Measurements from ENCODE around the gene ARHGAP24. TPM values are rescaled to one million over a fixed set of nuclear protein-coding genes. Genes with fewer than 3 reads are reported as not detected.

The ARHGAP24 gene
- total RNA-seq, 2 donors from 2014 or later, result 34.0 to 42.0 TPM

DNA sequence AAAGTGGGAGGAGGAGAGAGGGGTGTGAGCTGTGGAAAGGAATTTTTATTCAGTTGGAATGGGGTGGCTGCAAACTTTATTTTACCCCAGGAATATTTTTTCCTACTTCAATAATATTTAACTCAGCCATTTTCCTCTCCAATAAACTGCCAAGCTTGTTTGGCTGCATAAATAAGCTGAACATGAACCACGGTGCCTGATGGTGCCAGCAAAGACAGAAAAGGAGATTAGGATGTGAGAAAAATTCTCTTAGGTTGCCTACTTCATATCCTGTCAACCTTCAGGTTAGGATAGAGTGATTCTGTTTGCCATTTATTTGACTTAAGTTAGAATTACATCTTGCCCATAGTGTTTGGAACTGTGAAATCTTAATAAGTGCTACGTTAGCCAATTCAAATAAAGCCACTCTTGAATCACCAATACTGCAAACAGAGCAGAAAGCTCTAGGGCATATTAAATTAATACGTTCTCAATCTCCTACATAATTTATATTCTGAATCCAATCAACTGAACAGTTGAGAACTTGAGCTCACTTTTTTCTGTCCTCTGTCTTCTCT is 195.1 kb downstream of the ARHGAP24 start:
- no peak overlapping the region for H3K27ac ChIP-seq
- TF ChIP-seq, protein P1, sequence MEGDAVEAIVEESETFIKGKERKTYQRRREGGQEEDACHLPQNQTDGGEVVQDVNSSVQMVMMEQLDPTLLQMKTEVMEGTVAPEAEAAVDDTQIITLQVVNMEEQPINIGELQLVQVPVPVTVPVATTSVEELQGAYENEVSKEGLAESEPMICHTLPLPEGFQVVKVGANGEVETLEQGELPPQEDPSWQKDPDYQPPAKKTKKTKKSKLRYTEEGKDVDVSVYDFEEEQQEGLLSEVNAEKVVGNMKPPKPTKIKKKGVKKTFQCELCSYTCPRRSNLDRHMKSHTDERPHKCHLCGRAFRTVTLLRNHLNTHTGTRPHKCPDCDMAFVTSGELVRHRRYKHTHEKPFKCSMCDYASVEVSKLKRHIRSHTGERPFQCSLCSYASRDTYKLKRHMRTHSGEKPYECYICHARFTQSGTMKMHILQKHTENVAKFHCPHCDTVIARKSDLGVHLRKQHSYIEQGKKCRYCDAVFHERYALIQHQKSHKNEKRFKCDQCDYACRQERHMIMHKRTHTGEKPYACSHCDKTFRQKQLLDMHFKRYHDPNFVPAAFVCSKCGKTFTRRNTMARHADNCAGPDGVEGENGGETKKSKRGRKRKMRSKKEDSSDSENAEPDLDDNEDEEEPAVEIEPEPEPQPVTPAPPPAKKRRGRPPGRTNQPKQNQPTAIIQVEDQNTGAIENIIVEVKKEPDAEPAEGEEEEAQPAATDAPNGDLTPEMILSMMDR (IDR thresholded peaks at IDR 0.05), result no peak
- no peak for DNase-seq (ENCODE audit: low spot score)
- H3K4me1 ChIP-seq, result peaks cover 0 to 10% of the 10 kb centered on the region in 2 donors
- H3K27me3 ChIP-seq, result no peaks in the 10 kb centered on the region
- no peak overlapping the region for H3K4me3 ChIP-seq
- no peaks in the 10 kb centered on the region for H3K9me3 ChIP-seq
- H3K36me3 ChIP-seq, result peaks cover 4% of the 10 kb centered on the region

DNA sequence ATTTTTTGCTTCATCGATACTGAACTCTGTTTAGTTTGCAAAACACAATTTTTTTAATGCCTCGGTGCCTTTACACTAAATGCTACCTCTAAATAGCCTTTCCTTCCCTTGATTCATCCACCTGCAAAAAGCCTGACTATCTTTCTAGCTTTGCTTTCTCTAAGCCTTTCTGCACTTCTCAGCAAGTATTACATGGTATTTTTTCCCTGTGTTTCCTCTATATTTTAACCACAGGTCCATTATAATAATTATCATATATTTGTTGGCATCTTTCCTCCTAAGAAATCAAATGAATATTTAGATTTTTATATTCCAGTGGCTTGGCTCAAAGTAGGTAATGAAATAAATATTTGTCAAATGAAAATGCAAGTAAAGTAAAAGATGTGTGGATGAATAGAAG is 196.2 kb downstream of the ARHGAP24 start:
- H3K9me3 ChIP-seq, result no peaks in the 10 kb centered on the region
- no peak for DNase-seq (ENCODE audit: low spot score)
- no peak overlapping the region for H3K4me3 ChIP-seq
- TF ChIP-seq, protein P1 (IDR thresholded peaks at IDR 0.05), result no peak
- H3K27me3 ChIP-seq, result no peaks in the 10 kb centered on the region
- H3K4me1 ChIP-seq, result peaks cover 0 to 10% of the 10 kb centered on the region in 2 donors
- H3K36me3 ChIP-seq, result peaks cover 4% of the 10 kb centered on the region
- no peak overlapping the region for H3K27ac ChIP-seq

DNA sequence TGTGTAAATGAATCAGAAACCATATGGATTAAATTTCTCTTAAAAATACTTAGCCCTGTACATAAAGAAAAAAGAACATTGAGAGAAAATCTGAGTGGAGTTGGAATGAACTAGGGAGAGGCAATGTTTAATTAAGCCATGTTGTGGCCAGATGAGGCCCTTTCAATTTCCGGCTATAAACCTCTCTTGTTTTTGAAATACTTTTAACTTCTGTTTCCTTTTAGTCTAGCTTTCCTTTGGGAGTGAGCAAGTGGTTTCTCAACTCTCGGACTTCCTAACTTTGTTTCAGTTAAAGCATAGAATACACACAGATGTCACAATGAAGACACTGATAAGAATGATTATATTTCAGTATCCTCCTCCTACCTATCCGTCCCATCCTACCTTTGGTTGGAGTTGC is 197.2 kb downstream of the ARHGAP24 start:
- Histone ChIP-seq H3K9me3 (no peaks in the 10 kb centered on the region), H3K27me3 (no peaks in the 10 kb centered on the region), H3K27ac (no peak overlapping the region), H3K36me3 (peaks cover 3% of the 10 kb centered on the region), H3K4me1 (peaks cover 0 to 20% of the 10 kb centered on the region in 2 donors), H3K4me3 (no peak overlapping the region)
- no peak for DNase-seq (ENCODE audit: low spot score)
- TF ChIP-seq, protein P1 (IDR thresholded peaks at IDR 0.05), result no peak

DNA sequence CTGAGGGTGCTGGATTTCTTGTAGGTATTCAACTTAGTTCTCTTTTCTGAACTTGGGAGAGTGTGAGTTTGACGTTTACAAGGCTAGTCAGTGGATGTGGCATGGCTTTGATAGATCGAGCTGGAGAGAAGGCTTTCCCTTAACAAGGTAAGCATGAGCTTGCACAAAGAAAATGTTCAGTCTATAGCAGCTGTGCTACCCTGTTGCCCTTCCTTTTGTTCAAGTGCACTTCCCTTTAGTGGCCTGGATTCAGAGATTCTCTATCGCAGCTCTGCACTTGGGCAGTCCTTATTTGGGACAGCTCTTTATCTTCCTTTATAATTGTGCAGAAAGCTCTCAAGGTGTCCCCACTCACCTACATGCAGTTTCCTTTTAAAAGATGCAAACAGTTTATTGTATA is 198.0 kb downstream of the ARHGAP24 start:
- DNase-seq (ENCODE audit: low spot score), result no peak
- TF ChIP-seq, protein P1 (IDR thresholded peaks at IDR 0.05), result no peak
- Histone ChIP-seq H3K4me3 (no peak overlapping the region), H3K4me1 (peaks cover 0 to 26% of the 10 kb centered on the region in 2 donors), H3K27ac (no peak overlapping the region), H3K27me3 (no peaks in the 10 kb centered on the region), H3K9me3 (no peaks in the 10 kb centered on the region), H3K36me3 (no peaks in the 10 kb centered on the region)

DNA sequence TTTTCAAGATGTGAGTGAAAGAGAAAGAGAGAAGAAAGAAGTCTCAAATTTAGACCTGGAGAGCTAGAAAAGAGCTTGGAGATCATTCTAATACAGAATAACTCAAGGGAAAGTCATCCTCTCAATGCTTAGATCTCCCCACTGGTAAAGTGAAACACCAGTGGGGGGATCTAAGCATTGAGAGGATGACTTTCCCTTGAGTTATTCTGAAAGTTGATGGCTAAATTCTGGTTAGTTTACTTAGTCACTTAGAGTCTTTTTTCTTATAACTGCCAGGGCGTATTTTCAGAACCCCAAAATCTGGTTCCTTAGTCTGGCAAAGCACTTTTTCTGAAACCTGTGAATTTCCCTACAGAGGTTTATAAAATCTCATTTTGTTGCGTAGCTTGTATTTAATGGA is 198.6 kb downstream of the ARHGAP24 start:
- Histone ChIP-seq H3K36me3 (no peaks in the 10 kb centered on the region), H3K4me1 (peaks cover 0 to 26% of the 10 kb centered on the region in 2 donors), H3K27ac (no peak overlapping the region), H3K4me3 (no peak overlapping the region), H3K27me3 (no peaks in the 10 kb centered on the region), H3K9me3 (no peaks in the 10 kb centered on the region)
- TF ChIP-seq, protein P1 (IDR thresholded peaks at IDR 0.05), result no peak
- no peak for DNase-seq (ENCODE audit: low spot score)

Measured in right atrium auricular region (tissue), 2 donors.